COLO668 (cell line): ENCODE data around the gene PDPK1.
"Not testable (repeated sequence)": the region's sequence is repeated elsewhere in the genome, so short reads cannot be mapped to it uniquely, and the experiment has no call there.

Experiments
- DNase-seq: peaks from one replicate; lab custom pipeline; 2025; ENCODE audit not compliant: unreplicated experiment; lab: John Stamatoyannopoulos, UW

Gene PDPK1

DNA sequence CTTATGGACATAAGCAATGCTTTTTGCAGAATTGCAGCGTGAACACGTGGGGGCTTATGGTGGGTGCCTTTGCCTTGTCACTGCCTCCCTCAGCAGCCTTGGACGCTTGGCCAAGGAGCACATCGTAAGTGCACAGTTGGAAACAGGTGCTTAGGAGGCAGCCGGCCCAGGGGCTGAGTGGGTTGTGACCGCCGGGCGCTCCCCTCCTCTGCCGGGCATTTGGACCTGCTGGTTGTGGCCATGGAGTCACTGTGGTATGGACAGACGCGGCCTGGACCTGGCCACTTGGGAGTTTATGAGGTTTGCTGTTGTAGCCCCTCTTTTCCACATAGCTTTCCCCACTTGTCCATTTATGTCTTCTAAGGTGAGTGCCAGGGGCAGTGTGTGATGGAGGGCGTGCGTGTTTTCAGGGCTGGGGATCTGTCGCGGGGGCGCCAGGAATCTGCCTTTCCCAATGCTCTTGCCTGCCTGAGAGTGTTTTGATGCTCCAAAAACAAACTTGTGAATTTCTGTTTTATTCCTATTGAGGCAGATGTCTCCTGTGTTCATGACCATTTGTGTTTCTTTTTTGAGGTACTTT is 49.2 kb downstream of the PDPK1 start:
- DNase-seq, result no peak

DNA sequence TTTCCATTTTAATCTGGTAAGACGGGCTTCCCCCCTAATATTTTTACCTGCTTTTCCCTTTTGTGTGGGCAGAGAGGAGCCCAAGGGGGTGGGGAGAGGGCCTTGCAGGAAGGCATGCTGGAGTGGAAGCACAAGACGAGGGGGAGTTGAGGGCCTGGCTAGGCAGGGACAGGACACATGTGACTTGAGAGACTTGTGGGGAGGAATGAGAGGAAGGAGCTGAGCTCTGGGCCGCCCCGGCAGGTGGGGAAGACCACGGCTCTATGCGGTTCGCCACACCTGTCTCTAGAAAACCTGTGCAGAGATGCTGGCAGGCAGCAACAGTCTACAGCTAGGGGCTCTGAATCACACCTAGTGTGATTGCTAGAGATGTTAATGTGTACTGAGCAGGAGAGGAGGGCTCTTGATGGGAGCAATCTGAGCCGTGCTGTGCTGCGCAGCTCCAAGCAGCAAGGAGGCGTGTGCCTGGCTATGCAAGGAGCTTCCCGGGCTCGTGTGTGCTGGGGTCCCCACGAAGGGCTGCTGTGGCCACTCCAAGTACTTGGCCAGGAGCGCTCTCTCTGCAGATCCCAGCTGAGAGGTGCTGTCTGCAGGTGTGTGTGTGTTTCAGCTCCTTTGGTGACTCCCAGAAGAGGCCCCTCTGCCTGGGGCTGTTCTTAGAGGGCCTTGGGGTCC is 50.2 kb downstream of the PDPK1 start:
- no peak for DNase-seq

DNA sequence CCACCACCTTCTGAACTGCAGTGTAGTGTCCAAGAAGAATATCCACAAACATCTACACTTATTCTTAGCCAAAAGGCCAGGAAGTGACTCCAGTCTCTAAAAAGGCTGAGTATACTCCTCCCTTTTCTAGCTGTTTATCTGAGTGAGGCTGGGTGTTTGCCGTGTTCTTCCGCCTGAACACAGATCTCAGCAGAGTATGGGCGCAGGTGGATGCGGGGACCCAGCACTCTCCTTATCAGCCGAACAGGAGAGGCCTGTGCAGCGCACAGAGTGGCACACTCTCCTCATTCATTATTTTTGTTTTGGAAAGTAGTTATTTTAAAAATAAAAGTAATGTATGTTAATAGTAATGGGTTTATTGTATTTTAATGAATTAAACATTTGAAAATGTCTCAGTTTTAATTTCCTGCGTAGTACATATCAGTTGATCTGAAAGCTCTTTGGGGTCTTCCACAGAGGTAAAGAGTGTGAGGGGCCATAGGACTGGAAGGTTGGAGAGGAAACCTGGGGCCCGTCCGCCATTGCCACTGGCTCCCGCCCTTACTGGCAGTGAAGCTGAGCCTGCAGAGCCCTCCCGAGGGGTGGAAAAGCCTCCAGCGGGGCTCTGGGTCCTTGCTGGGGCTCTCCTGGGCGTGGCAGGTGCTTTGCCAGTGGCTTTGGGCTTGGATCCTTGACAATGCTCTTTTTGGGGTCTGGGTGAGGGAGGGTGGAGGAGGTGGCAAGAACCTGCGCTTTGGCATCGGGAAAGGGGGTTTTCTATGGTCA is 53.8 kb downstream of the PDPK1 start:
- no peak for DNase-seq

DNA sequence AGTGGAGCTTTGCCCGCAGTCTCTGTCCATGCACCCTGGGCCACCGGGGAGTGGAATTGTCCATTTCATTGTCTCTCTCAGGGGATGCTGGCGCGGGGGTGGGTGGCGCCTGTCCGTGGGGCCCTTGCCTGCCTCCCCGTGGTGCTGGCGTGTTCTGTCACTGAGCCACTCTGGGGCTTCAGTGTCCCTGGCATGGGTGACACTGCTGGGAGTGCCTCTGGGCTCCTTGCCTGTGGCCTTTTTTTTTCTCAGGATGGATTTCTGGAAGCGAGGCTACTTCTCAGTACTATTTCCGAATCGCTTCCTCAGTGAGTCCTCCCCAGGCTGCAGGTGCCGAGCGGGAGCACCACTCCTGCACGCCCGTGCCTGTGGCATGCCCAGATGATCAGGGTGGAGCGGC is 55.0 kb downstream of the PDPK1 start:
- no peak for DNase-seq

DNA sequence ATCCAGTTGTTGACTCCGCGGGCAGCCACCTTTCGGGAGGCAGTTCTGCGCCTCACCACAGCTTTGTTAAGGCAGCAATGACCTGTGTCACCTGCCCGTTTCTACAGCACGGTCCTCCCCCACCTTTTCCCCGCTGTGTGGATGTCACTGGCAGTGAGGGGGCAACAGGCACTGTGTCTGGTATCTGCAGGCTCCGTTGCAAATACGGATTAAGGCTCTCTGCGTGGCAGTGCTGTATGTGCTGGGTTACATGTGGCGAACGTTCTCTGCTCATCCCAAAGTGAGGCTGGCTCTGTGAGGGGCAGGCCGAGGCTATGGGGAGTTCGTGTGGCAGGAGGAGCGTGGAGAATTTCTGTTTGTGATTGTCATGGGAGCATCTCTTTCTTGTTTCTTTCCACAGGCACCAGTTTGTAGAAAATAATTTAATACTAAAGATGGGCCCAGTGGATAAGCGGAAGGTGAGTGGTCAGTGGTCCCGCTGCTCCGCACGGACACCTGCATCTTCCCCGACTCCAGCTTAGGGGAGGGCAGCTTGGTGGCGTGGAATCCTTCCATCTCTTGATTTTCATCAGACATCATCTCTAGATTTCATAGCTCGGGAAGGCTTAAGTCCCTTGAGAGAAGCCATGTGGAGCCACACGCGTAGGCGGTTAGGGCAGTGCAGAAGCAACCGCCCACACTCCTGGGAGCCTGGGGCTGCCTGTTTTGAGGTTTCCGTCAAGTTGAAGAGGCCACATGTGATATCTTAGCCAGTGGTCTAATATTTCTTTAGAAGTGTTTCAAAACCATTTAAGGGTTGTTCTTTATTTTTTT is 57.8 kb downstream of the PDPK1 start:
- no peak for DNase-seq

DNA sequence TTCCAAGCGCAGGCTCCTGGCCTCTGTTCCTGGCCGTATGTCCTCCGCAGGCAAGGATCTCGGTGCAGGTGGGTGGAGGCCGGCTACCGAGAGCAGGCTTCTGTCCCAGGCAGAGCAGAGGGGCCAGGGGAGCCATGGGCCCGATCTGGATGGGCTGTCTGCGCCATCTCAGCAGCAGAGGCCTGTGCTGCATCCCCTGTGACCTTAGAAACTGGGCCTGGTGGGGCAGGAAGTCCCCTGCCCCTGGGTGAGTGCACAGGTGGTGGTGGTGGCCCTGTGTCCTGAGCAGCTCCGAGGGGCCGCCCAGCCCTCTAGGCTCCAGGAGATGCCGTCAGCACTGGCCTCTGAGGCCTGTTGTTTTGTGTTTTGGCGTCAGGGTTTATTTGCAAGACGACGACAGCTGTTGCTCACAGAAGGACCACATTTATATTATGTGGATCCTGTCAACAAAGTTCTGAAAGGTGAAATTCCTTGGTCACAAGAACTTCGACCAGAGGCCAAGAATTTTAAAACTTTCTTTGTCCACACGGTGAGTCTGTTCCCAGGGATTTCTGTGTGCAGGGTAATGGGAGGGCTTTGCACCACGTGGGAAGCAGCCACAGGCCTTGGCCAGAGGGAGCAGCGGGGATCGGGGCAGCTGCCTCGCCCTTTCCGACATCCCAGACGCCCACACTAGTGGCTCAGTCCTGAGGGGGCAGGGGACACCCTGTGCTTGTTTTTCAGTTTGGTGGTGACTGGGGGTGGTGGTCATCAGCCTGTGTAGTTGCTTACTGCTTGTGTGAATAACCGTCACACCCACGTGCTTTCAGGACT is 59.1 kb downstream of the PDPK1 start:
- no peak for DNase-seq

DNA sequence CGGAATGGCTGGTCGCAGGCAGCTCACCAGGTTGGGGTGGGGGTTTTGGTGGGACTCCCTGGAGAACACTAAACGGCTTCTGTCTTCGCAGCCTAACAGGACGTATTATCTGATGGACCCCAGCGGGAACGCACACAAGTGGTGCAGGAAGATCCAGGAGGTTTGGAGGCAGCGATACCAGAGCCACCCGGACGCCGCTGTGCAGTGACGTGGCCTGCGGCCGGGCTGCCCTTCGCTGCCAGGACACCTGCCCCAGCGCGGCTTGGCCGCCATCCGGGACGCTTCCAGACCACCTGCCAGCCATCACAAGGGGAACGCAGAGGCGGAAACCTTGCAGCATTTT is 59.7 kb downstream of the PDPK1 start:
- no peak for DNase-seq

DNA sequence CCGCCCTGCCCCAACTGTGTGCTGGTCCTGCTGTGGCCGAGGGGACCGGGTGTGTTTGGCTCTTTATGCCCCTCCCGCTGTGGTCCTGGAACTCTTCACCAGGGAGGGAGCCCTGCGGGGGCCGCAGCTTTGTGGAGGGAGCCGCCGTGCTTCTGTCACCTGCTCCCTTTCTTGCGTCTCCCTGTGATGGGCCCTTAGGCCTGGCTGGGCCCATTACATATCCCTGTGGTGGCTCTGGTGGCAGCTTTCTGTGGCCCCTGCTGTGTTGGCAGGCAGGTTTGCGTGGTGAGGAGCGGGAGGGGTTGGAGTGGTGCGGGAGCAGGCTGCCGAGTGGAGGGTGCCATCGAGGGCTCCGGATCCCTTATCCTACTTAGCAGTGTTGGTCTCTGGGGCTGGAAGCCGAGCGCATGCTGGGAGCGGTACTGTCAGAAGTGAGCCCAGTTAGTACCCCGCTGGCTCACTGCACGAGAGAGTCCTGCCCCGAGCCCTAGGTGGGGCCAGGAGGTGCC is 60.4 kb downstream of the PDPK1 start:
- no peak for DNase-seq

DNA sequence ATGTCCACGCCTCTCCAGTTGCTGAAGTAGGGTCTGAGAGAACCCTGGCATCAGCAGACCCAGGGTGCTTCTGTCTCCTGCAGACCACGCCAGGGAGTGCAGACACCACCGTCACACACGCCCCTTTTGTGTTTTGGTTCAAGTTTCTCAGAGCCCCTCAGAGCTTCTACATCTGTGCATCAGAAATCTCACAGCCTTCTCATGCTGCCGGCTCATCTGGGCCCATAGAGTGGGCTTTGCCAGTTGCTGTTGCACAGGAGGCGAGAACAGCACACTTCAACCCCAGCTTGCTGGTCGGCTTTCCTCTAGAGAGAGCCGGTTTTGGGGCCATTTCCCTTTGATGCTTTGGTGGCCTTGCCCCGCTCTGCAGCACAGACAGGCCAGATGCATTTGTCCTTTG is 60.9 kb downstream of the PDPK1 start:
- no peak for DNase-seq

DNA sequence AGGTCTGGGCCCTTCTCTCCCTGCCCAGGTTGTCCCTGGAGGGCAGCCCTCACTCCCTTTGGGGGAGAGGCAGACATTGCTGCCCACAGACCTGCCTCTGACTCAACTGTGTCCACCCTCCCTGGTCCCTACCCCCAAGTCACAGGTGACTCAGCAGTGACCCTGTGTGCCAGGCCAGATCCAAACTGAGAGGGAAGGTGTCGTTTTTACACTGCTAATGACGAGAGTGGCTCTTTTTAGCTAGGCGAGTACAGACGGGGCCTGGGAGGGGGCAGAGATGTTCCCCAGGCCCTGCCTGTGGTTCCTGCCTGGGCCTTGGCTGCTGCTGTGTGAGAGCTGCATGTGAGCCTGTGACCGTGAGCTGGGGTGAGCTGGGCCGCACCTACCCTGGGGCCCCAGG is 61.3 kb downstream of the PDPK1 start:
- DNase-seq, result not testable (repeated sequence)

DNA sequence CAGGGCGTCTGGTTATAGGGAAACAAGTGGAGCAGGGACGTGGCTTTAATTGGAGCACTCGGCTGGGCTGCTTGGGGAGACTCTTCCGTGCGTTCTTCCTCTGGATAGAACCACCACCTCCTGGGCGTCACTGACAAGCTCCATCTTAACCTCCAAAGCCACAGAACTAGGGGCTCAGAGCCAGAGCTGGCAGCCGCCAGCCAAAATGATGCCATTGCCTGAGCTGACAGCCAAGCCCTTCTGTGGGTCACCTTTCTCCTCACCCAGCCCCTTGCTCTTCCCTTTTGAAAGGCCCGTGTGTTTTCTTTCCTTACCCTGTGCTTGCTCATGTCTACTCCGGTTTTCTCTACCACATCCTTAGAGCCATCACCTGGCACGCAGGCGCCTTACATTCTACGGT is 62.0 kb downstream of the PDPK1 start:
- DNase-seq, result not testable (repeated sequence)

DNA sequence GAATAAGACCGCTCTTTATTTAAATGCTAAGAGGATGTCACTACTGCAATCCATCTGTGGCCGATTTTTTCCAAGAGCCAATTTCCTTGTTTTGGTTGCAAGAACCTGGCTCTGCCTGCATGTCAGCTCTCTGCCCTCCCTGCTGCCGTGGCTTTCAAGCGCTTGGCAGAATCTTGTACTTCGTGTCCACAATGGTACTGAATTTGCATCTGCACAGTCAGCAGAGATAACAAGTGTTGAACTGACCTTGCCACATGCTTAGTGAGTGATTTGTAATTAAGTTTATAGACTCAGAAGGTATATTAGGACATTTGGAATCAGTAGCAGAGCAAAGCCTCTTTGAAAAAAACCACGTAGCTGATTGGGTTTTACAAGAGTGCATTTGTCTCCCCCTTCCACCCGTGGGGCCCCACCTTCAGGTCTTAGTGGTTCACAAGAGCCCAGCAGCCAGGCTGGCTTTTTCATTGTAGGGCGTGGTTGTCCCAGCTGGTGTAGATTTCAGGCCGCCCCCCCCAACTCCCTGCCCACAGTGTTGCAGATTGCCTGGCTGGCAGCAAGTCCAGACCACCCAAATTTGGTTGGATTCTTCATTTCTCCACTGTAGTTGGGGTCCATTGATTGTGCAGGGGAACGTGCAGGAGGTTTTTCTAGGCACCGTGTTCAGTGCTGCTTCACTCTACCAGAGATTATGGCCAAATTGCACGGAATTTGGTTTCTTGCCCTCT is 63.6 kb downstream of the PDPK1 start:
- DNase-seq, result not testable (repeated sequence)

DNA sequence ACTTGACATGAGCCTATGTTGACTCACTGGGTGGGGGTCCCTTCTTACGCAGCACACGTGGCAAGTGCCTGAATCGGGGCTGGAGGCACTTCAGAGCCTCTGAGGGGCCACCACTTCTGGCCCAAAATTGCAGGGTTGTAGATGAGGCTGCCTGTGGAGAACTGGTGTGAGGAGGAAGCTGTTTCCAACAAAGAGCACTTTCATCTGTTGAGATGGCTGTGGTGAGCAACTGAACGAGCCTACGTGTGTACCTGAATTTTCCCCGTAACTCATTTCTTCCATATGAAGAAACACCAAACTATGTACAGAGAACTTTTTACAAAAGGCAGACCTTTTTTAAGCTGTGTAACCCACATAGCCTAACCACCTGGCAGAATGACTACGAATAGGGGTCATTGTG is 64.4 kb downstream of the PDPK1 start:
- DNase-seq, result not testable (repeated sequence)

DNA sequence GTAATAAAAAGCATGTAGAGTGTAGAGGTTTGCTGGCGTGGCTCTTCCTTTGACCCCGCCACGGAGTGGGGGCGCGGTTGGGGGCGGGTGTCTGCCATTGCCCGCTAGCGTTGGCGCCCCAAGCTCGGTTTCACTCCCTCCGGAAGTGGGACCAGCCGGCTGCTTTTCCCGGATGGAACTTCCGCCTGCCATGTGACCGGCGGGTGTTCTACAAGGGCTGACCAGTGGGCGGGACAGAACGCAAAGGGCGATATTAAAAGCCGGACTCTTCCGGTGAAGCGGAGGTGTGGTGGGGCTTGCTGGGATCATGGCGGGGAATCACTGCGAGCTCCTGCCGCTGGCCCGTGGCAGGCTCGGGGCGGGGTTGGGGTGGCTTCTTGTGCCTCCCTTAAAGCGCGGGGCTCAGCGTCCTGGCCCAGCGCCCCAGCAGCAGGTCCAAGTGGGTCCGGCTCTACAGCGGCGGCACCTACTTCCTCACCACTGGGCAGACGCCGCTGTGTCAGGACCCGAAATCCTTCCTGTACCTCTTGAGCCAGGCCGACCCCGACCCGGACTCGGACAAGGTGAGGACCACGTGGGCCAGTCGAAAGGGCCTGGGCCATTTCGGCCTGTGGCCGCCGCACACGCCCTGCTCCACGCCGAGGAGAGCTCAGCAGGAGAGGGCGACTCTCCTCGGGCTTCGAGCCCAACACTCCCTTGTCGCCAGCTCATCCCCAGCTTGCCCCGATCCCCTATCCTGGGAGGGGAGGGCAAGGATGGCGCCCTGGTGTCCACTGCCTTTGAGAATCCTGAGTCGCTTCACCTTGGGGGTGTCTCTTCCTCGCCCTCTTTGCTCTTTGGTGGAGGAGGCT is 65.6 kb downstream of the PDPK1 start:
- peak; percentile 91 for DNase-seq

DNA sequence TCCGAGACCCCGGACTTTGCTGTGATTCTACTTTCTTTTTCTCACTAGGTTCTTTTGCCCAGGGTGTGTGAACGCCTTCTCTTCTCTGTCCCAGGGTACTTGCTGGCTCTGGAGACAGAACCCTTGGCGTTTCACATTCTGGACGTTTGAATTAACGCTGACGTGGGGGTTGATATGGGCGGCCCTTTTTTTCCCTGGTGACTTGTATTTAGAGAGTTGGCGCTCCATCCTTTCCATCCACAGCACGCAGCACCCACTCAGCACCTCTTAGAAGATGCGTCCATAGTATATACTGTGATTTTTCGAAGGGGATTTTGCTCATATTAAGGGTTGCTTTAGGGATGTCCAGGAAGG is 66.2 kb downstream of the PDPK1 start:
- DNase-seq, result not testable (repeated sequence)

DNA sequence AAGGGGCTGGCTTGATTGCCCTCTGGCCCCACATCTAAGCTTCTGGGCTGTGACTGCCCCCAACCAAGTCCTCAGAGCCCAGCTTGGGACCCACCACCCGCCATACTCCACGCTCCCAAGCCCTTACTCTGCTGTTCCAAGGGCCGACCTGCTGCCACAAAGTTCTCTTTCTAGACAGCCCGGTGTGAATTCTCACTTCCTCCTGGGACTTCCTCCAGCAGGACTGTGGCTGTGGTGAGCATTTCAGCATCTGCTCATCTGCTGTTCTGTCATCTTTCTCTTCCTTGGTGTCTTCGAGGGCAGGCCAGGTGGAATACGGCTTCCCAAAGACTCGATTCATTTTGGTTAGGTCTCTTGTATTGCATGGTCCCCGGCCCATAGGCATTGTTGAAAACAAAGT is 69.0 kb downstream of the PDPK1 start:
- DNase-seq, result not testable (repeated sequence)

DNA sequence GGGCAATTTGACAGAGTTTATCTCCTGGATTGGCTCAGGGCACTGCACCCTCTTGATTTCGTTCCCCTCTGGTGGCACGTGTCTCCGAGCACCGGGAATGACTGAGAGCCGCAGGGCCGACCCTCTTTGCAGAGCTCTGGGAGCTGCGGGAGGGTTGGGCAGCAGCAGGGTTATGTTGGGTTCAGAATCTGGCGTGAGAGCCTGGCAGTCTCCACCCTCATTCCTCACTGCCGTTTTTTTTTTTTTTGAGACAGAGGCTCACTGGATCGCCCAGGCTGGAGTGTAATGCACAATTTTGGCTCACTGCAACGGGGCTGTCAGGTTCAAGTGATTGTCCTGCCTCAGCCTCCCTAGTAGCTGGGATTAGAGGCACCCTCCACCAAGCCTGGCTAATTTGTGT is 71.5 kb downstream of the PDPK1 start:
- not testable (repeated sequence) for DNase-seq

DNA sequence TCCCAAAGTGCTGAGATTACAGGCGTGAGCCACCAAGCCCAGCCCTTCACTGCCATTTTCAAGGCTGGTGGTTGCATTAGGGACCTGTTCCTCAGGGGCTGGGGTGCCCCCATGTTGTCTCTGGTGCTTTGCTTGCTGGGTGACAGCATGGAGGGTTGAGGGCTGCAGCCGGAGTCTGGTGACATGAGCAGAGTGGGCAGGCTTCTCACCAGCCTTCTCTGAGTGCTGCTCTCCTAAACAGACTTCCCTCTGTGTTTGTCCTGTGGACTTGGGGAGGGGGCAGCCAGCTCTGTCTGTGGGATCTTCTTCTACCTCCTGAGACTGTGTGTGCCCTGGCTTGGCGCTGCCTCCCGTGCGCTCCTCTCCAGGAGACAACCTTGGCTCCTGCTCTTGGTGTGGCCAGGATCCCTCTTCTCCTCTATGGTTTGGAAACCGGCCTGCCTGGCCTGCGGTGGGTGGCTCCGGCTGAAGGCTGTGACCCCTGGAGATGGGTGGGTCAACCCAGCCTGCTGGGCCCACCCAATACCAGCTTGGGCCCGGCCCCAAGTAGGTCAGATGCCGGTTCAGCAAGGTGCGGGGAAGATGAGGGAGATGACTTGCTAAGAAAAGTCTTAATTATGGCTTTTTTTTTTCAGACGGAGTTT is 72.1 kb downstream of the PDPK1 start:
- DNase-seq, result no peak
